ENCODE data around the gene NDUFAF7.
"Not testable (repeated sequence)": the region's sequence is repeated elsewhere in the genome, so short reads cannot be mapped to it uniquely, and the experiment has no call there.

Gene NDUFAF7, protein sequence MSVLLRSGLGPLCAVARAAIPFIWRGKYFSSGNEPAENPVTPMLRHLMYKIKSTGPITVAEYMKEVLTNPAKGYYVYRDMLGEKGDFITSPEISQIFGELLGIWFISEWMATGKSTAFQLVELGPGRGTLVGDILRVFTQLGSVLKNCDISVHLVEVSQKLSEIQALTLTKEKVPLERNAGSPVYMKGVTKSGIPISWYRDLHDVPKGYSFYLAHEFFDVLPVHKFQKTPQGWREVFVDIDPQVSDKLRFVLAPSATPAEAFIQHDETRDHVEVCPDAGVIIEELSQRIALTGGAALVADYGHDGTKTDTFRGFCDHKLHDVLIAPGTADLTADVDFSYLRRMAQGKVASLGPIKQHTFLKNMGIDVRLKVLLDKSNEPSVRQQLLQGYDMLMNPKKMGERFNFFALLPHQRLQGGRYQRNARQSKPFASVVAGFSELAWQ

DNA sequence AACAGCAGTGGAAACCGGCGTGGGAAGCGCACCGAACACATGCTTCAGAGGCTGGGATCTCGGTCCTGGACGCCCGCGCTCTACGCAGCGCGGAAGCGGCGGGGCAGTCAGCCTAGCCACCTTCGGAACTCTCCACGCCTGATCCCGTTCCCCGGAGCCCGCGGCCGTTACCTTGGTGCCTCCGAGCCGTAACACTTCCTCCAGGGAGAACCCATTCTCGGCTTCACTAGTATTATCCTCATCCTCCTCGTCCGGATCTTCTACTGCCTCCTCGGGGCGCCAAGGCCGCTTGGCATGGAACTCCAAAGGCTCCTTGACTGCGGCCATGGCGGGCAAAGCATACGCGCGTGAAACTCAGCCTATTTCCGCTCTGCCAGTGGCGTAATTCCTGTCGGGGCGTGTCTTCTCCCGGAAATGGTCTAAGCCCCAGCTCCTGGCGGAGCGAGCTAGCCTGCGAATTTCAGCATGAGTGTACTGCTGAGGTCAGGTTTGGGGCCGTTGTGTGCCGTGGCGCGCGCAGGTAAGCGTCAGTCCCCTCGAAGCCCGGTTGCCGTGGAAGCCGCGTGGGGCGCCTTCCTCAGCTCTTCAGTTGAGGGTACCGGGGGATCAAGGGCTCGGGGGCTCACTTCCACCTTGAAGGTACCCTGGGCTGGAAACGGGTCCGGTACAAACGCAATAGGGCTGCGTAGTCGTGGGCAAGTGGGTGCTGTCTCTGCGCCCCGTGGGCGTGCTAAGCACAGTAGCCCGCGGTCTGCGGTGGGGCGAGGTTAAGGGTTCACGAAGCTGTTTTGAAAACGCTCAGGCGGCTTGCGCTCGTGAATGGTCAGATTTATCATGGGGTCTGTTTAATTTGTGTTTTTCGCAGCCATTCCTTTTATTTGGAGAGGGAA lies at the start of gene NDUFAF7, which contains the start of gene CEBPZ:
TSS of gene NDUFAF7 (plus strand) at position 418 of the 890 bp plus-strand sequence. CDS start at position 466, 48 bp downstream.
TSS of gene CEBPZ (minus strand) at position 356 of the 890 bp plus-strand sequence. CDS start at position 327, 29 bp downstream.
- DNase-seq, result peak; percentile 87

DNA sequence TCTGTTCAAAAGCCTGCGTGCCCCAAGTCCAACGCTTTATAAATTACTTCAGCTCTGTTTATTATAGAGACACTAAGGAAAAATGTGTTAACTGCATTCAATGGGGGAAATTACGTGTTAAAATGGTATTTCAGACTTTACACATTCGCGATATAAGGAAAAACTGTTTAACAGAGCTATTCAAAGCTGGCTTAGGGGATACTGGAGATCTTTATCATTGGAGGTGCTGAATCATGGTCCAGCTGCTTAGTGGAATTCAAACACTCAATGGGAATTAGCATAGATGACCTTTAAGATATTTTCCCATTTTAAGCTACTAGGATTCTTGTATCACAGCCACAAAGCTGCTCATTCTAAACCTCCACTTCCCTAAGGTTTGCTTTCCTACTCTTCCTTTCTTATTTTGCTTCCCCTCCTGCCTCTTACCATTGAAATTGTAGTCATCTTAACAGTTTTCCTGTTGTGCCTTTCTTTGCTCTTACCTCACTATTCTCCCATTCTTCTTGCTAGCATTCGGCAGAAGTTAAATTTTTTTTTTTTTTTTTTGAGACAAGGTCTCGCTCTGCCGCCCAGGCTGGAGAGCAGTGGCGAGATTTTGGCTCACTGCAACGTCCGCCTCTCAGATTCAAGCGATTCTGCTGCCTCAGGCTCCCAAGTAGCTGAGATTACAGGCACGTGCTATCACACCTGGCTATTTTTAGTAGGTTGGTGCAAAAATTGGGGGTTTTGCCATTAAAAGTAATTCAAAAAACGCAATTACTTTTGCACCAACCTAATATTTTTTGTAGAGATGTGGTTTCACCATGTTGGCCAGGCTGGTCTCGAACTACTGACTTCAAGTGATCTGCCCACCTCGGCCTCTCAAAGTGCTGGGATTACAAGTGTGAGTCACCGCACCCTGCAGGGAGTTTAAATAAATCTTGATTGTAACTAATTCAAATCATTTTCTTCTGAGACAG lies 49.5 kb upstream of the NDUFAF7 start:
- no peak for DNase-seq

DNA sequence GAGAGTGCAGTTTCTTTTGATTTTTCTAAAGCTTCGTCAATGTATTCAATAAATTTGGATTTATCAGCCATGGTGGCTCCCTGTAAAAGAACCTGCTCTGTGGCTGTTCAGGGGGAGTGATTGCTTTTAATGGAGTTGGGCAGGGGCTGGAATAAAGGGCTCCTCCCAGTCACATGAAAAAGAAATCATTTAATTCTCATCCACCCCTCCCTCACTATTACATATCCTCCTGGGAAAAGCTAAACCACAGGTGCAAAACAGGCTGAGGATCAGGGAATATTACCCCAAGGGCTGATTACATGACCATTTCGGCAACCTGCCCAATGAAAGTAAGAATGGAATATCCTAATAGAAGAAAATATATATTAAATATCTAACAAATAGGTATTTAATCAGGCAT lies 42.9 kb upstream of the NDUFAF7 start, which contains the start of gene SULT6B1:
TSS of gene SULT6B1 (minus strand) at position 101 of the 400 bp plus-strand sequence. CDS start at position 71, 30 bp downstream.
- DNase-seq, result no peak

DNA sequence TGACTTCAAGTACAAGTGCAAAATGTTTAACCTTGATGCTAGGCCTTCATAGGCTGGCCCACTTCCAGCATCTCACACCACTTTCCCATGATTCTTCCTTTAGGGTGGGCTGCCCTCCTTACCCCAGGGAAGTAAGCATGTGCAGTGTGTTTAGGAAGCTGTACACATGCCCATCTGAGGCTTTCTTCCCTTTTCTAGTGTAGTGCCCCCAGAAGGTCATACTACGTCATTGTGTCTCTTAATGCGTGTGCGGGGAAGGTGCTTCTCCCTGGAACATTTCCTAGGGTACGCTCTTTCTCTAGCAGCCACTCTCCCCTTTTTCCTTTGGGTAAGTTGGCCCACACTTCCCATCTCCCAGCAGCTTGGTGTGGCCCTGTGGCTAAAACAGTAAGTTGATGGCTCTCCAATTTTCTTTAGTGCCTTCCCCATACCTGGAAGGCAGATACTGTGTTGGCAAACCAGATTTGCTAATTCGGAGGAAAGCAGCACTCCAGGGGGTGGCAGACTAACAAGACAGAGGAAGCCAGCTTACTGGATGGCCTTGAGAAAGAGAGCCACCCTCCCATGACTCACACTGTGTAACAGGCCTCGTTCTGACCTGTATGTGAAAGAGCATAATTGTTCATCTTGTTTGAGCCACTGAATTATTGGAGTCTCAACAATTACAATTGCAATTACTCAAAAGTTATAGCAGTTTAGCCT lies 41.9 kb upstream of the NDUFAF7 start:
- no peak for DNase-seq

DNA sequence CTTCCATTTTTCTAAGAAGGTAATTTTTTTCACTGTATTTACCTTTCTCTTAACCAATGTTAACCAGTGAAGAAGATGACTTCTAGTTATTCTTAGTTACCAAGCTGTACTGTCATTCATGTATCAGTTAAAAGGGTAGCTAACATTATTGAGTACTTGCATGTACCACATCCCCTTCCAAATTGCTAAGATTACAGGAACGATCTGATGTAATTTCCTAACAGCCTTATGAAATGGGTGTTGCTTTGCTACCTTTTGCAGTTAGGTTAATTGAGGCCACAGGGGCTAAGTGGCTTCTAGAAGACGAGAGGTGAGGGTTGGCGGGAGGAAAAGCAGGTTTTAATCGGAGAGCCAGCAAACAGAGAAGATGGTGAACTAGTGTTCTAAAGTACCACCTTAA lies 41.2 kb upstream of the NDUFAF7 start:
- DNase-seq, result no peak

DNA sequence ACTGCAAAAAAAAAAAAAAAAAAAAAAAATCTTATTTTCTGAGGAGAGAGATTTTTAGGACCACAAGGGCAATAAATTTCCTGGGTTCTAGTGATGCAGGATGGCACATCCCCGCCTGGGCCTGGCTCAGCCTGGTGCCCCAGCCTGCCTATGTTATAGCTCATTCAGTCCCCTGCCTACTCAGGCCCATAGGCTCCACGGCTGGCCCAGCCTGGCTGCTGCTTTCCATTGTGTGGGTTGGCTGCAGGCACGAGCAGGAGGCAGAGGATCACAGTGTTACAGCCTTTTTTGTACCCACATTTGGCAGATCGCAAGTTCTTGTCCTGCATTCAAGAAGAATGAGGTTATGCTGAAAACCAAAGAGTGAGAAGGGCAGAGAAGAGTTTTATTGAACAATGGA lies 40.2 kb upstream of the NDUFAF7 start:
- DNase-seq, result no peak

DNA sequence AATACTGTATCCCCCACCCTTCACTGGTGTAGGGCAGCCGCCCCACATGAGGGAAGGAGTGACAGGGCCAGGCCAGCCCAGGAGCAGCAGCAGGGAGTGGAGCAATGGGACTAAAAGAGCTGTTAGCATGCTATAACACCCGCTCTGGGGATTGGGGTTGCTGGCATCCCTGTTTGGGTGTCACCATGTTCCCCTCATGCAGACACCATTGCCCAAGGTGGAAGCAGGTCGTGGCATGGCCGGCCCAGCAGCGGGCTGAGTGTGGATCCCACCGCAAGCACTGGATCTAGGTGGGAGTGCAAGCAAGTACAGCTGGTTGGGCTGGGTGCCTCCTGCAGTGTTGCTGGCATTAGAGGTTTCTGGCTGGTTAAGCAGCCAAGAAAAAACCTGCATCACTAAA lies 39.7 kb upstream of the NDUFAF7 start:
- DNase-seq, result no peak

DNA sequence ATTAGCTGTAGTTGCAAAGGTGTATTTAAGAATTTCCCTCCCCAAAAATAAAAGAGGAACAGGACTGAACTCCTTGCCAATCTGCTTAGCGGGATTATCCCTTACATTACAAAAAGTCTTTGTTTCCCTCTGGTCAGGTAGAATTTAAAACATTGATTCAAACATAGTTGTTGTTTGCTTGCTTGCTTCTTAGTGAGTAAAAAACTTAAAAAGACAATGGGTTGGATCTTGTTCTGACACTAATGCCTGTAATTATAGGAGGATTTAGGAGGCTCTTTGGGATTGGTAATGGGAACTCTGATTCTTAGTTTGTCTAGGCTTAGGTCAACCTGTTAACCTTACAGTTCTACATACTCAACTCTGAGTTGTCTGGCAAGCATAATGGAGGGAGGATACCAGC lies 38.9 kb upstream of the NDUFAF7 start:
- no peak for DNase-seq

DNA sequence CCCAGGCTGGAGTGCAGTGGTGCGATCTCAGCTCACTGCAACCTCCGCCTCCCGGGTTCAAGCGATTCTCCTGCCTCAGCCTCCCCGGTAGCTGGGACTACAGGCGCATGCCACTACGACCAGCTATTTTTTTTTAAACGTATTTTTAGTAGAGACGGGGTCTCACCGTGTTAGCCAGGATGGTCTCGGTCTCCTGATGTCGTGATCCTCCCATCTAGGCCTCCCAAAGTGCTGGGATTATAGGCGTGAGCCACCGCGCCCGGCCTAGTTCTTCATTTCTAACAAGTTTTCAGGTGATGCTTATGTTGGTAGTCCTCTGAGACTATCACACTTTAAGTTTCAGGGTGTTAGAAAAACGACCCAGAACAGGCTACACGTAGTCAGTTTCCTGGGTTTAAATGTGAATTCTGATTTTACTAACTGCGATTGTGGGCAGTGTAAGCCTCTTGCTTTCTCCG lies 35.6 kb upstream of the NDUFAF7 start:
- not testable (repeated sequence) for DNase-seq

DNA sequence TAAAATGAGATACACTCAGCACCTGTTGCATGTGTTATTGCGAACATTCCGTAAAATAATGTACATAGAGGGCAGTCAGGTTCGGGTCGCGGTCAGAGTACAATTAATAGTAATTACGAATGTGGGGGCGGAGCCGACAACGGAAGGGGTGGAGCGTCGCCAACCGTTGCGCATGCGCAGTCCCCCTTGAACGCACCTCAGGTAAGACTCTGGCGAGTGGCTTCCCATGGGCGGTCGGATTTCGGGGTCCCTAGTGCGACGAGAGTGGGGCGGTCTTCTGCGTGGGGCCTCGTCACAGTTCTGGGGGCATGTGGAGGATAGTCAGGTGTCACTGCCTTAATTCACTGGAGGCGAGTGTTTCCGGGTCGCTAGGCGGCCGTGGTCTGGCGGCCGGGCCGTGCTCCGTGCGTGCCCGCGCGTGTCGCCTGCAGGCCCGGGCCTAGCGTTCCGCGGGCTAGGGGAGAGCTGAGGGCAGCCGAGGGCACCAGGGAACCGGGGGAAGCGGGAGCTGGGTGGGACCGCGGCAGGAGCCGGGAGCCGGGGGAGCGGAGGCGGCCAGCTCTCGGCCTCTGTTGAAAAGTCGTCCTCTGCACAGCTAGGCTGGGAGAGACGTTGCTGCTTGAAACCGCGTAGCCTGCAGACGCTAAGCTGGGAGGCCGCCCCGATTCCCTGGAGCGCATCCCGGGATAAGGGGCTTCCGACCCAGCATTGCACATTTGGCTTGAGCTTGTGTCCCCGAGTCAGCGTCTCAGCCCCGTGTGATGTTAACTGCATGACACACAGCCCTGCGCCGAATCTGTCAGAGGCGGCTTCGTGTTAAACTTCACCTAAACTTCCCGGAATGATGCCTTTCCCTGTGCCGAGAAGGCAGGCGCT lies 34.9 kb upstream of the NDUFAF7 start, which contains the start of gene CEBPZOS:
TSS of gene CEBPZOS (plus strand) at position 177 of the 876 bp plus-strand sequence. CDS start 3,209 bp downstream, outside the sequence.
- peak; percentile 94 for DNase-seq

DNA sequence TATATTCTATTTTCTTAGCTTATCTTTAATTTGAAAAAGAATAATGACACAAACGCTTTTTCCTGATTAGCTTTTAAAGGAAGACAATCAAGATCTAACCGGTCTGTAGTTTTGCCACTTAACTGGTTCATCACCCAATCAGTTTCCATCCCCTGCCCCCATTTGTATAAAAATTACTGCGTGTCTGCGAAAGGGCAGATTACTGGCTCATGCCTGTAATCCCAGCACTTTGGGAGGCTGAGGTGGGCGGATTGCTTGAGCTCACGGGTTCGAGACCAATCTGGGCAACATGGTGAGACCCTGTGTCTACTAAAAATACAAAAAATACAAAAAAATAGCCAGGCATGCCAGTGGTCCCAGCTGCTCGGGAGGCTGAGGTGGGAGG lies 32.8 kb upstream of the NDUFAF7 start:
- DNase-seq, result no peak

DNA sequence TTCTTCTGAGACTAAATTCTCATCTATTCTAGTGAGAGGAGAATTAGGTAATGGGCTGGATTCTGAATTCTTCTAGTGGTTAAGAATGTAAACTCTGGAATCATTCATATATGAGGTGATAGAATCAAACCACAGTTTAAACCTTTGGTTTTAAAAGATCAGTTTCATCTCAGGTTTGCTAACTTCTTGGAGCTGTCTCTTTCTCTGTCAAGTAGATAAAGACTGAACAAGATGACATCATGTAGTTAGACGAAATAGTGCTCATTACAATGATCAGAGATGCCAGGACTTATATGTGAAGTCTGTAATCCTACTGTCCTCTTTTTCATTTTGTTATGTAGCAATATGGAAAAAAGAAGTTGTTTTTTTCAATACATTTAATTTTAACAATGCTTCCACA lies 30.2 kb upstream of the NDUFAF7 start:
- no peak for DNase-seq

DNA sequence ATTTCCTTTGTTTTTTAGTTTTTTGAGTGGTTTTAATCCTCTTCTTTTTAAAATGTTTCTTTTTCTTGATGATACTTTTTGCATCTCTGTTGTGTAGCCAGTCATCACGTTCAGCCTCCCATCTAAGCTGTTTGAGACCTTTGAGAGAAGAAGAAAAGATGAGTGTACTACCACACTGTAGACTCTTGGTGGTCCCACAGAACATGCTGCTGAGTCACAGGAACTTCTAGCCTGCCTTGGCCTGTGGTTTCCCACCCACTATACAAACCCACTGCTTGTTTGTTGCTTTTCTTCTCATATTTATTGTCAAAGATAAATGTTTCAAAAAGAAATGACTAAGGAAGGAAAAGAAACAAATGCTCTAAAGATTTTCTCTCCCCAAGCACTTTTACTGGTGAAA lies 29.7 kb upstream of the NDUFAF7 start:
- DNase-seq, result peak; percentile 32

DNA sequence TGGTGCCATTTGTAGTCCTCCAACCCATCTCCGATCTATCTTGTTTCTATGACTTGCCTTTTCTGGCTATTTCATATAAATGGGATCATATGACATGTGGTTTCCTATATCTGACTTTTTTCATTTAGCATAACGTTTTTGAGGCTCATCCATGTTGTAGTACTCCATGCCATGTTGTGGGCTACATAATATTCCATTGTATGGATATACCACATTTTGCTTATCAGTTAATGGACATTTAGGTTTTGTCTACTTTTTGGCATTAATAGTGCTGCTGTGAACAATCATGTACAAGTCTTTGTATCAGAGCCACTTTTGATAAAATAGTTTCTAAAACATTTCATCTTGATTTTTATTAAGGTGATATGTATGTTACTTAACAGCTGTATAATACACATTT lies 27.8 kb upstream of the NDUFAF7 start:
- DNase-seq, result no peak

DNA sequence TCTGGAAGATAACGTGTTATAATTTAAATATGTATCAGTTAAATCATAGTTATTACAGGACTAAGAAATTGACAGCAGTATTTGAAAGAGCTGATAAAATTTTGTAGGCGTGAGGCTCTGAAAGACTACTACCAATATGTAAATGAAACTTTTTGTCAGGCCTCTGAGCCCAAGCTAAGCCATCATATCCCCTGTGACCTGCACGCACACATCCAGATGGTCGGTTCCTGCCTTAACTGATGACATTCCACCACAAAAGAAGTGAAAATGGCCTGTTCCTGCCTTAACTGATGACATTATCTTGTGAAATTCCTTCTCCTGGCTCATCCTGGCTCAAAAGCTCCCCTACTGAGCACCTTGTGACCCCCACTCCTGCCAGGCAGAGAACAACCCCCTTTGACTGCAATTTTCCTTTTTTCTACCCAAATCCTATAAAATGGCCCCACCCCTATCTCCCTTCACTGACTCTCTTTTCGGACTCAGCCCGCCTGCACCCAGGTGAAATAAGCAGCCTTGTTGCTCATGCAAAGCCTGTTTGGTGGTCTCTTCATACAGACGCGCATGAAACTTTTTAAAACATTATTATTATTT lies 26.3 kb upstream of the NDUFAF7 start:
- DNase-seq, result not testable (repeated sequence)

DNA sequence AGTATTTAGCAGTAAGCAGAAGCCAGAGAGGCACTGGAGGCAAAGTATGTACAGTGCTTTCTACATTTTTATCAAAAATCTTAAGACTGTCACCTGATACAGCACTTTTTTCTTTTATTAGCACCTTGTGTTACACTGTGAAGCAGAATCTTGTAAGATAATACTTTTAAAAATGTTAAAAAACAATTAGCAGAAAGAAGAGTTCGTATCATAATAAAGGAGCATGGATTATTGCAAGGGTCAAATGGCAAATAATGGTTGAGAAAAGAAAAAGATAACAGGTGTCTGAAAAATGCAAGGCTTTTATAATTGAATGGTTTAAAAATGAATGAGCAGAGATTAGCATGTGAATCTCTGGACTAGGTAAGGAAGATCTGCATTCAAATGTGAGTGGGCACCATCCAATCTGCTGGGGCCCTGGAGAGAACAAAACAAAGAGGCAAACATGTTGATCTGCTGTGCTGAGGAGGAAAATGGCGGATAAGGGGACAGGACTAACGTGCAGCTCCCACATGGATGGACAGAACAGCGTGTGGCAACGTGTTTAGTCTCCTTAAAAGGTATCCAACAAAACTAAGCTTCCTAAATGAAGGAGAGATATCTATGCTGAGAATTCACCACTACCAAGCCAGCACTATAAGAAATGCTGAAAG lies 25.6 kb upstream of the NDUFAF7 start:
- no peak for DNase-seq

DNA sequence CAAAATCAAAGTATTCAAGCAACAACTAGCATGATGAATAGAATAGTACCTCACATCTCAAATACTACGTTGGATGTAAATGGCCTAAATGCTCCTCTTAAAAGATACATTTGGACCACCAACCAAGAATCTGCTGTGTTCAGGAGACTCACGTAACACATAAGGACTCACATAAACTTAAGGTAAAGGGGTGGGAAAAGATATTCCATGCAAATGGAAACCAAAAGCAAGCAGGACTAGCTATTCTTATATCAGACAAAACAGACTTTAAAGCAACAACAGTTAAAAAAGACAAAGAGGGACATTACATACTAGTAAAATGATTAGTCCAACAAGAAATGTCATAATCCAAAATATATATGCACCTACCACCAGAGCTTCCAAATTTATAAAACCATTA lies 24.7 kb upstream of the NDUFAF7 start:
- DNase-seq, result not testable (repeated sequence)

DNA sequence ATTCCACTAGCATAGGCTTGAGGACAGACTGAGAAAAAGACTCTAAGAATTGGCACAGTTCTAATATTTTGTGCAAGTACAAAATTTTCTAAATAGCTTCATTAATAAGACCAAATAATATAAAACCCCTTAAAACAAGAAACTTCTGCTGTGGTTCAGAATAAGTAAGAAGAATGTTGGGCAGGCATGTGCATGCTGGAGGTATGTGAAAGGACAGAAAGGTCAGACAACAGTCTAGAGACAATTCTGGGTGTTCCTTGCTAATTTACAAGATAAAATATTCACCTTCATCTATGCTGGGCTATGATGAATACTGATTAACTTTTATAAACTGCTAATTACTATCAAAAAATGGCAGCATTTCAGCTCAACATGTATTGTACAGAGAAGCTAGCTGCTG lies 20.2 kb upstream of the NDUFAF7 start:
- no peak for DNase-seq

DNA sequence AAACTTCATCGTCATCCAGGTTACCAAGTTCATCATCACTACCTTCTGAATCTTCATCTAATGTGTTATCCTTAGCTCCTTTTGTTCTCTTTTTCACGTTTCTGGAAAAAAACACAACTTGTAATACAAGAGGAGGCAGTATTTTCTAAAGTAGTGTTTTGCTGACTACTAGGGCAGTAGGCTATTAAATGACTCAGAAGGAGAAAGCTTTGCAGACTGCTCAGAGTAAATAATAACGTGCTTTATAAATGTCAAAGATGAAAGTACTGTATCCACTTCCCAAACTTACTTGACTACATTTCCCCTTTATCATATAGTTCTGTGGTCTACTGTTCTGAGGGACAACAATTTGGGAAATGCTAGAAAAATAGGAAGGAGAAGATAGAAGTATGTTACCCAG lies 19.5 kb upstream of the NDUFAF7 start:
- DNase-seq, result no peak
